A172 (cell line): Measurements from ENCODE around the gene LARP4B. TPM values are rescaled to one million over a fixed set of nuclear protein-coding genes. Genes with fewer than 3 reads are reported as not detected.

ENCODE experiments used
- DNase-seq: peaks from one replicate; pipeline ENCODE4 v3.0.0-alpha.2; 2015; ENCODE audit warnings: low spot score
- total RNA-seq: library from RNA; depleted of rRNA; stranded (reverse); fragments of >200 nt; shearing (Covaris generic); gene quantifications from 2 replicates; pipeline ENCODE4 v1.2.3, GENCODE V29; 2014

The LARP4B gene
- total RNA-seq, 1 experiment from 2014 or later, result 55.7 TPM

DNA sequence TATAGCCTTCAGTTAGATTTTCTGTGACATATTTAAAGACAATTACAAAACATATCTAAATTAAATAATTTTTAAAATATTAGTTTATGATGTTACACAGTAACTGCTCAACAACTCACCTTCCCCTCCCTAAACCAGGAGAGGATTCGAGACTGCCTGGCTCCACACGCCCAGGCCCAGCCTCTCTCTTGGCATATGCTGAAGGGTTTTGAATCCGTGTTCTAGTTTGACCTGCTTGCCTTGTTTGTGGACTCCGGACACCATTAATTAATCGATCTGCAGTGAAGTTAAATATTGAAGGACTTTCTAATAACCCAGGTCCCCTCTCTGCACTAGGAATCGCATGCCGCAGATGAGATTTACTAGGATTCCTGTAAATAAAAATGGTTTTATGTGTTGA, 106.6 kb downstream of the LARP4B start:
- no peak for DNase-seq

DNA sequence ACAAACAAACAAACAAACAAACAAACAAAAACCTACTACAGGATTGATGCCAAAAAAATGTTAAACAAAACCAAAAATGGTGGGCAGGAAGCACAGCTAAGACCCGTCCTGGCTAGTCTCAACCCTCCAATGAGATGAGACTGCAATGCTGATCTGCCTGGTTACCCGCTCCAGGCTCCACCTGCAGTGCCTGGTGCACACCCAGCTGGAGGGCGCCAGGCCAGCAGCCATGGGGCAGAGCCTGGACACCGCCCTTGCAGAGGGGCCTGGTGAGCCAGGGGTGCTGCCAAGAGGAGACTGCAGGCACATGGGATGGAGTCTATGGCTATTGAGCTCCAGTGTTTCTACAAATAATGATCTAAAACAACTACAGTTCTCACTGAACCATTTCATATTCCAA, 107.0 kb downstream of the LARP4B start:
- DNase-seq, result no peak

DNA sequence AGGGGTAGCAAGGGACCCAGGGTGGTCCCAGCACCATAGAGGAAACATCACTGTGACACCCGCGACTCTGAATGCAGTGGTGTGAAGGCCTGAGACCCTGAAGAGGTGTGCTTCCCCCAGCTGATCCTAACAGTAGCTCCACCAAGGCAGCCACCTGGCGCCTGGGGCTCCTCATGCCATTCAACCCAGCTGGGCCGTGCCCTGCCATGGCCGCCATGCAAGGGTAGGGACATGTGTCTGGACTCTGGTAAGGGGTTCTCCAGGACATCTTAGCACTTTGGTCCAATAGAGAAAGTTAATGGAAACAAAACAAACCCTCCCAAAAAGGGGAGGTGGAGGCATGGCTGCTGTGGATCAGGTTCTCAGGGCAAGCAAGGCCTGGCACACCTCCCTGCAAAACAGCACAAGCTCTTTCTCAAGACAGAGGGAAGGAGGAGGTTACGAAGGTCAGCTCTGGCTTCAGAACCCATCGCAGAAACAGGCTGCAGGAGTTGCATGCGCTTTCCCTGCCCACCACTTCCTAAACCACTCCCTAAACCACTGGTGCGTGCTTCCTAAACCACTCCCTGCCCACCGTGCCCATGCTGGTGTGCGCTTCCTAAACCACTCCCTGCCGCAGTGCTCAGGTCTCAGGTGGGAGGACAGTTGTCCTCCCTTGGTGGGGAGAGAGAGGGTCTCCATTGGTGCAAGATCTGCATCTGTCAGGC, 108.7 kb downstream of the LARP4B start:
- DNase-seq, result no peak

DNA sequence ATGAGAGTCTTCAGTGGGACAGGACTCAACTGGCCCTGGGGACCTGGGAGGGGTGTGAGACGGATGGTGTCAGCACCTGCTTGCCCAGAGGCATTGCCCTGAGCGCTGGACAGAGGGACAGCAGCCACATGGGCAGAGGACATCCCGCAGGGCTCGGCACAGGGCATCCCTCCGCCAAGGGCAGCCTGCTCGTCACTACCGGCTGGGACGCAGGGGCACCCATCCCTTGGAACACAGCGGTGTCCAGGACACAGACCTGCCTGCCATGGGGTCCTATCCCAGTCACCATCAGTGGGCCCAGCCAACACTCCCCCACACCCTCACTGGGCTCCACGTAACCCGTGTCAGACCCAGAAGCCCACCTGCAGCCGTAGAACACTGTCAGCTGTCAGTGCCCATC, 109.3 kb downstream of the LARP4B start:
- DNase-seq, result no peak

DNA sequence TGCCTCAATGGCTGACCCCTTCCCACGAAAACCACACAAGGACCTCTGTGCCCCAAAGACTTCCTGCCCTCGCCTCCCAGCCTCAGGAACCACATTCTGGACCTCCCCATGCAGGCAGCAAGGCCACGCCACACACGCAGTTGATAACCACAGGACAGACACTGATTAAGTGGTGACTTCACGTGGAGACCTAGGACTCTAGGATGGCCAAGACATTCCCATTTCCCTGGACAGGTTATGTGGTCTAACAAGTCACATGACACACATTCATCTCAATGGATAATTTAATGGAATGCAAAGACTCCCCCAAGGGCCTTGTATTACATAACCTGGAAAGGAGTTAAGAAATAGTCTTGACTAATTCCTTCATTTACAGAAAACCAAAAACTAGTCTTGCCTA, 110.2 kb downstream of the LARP4B start:
- peak; percentile 17 for DNase-seq

DNA sequence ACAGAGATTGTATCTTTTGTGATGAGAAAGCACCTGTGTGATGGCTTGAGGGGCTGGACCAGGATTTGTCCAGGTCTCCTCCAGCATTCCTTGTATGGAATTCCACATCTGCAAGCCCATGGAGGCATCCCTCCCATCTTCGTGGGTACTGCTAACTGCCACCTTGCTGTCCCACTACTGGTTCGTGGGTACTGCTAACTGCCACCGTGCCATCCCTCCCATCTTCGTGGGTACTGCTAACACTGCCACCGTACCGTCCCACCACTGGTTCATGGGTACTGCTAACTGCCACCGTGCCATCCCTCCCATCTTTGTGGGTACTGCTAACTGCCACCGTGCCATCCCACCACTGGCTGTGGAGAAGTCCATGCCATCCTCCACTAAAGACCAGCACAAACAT, 111.7 kb downstream of the LARP4B start:
- no peak for DNase-seq

DNA sequence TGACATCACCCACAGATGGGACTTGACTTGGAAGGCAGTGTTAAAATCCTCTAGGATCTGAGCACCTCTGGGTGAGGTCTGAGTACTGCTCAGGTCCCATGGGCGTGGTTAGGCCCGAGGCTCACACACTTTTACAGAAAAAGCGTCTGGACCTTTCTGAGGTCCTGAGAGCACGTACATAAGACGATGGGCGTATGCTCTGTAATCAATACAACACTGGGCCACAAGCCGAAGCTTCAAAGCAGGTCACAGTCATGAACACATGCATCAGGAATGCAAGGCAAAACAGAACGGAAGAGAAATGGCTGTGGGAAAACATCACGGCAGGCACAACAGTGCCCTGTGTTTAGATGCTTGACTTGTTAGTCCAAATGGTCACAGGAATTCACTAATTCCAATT, 112.2 kb downstream of the LARP4B start:
- DNase-seq, result peak; percentile 40

DNA sequence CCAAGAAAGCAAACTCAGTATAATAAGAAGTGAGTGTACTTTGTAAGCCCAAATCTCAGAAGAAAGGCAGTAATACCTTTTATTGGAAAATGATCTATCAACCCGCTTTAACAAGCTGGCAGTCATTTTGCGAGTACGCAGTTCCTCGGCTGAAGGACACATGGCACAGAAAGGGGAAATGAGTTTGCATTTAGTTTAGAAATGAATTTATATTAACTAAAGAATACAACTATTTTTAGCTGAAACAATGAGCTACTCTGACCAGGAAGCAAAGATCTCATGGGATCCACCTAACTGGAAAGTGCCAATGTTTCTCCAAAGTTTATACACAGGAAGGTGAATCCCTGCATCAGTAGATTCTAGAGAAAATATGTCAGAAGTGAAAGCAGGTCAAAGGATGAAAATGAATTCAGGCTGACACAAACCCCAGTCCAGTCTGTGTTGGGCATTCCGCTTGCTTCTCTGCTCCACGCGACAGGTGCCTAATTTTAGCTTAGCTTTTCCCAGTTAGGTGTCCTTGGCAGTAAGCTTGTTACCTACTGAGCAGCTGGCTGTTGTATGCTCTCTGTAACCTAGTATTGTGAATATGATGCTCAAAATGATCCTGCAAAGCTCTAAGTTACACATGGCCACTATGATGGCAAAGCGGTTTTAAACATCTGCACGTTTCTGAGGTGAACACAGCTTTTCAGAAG, 112.8 kb downstream of the LARP4B start:
- no peak for DNase-seq

DNA sequence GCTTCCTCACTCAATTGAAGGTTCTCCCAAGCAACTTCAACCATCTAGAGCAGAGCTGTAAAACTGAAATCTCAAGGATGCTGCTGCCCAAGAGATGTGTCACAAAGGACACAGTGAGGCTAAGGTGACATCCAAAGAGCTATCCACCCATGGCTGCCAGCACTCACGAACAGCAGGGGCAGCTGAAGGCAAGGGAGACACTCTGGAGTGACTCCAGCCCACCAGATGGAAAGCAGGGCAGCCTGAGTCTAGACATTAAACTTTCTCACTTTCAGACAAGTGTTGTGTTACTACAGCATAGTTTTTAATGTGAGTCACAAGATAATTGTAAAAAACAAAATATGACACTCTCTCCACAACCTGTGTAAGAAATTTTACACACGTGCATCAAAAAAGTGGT, 113.5 kb downstream of the LARP4B start:
- no peak for DNase-seq

DNA sequence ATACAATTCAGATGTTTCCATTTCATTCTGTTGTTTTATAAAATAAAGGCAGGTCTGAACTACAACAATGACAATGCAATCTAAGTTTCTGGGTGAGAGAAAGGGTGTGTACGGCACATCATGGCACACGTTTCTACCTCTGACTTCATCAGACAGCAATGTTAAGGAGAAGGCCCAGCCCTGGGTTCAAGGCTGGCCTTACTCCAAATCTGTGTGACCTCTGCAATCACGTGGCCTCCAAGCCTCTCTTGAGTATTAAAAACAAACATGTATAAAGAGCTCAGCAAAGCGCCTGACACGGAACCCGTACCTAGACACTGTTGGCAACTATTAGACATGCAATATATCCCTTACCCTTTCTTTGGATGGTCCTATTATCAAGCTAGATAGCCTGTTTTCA, 114.1 kb downstream of the LARP4B start:
- DNase-seq, result no peak

DNA sequence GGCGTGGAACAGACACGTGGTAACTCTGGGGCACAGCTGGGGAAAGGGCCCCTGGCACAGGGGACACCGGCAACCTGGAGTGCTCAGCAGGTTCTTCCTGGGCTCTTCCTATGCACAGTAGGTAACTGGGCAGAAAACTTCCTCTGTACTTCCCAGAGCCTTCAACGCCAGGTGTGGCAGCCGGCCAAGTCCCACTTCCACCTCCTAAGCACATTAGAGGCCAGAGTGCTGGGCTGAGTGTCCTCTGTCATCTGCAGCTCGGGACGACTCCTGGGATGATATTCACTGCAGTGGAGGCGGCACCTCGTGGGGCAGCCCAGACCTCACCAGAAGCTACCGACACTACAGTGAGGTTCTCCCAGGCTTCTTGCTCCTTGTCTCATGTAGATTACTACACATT, 114.5 kb downstream of the LARP4B start:
- no peak for DNase-seq

DNA sequence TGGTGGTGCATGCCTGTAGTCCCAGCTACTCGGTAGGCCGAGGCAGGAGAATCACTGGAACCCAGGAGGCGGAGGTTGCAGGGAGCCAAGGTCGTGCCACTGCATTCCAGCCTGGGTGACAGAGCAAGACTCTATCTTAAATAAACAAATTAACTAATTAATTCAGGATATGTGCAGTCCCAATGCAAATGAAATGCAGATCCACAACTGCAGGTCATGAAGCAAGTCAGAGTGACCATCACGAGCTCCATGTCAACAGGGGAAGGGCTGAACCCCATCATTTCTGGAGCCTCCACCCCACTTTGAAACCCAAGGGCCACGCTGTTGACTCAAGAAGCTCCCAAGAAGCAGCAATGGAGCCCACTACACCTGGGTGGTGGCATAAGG, 115.4 kb downstream of the LARP4B start:
- no peak for DNase-seq

DNA sequence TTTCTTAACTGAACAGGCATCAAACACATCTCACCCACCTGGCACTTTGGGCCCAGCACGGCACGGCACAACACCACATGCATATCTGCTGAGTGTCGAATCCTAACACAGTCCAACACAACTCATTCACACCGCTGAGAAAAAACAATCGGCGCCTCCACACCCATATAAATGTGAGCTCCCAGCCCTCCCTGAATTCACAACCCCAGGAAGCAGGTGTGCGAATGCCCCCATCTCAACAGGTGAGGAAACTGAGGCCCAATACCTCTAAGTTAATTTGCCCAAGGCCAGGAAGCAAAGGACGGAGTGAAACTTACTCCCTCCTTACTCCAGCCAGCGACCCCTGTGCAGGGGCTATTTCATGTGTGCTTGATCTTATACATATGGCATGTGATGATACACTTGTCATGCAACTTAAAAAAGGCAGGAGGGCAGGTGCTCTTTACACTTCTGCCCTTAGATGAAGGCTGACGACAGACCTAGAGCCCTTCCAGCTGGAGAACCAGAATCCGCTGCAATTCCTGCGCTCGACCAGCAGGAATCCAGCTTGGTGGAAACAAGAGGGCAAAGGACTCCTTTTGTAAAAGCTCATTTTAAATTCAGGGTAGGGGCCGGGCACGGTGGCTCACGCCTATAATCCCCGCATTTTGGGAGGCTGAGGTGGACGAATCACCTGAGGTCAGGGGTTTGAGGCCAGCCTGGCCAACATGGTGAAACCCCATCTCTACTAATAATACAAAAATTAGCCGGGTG, 116.0 kb downstream of the LARP4B start:
- DNase-seq, result no peak

DNA sequence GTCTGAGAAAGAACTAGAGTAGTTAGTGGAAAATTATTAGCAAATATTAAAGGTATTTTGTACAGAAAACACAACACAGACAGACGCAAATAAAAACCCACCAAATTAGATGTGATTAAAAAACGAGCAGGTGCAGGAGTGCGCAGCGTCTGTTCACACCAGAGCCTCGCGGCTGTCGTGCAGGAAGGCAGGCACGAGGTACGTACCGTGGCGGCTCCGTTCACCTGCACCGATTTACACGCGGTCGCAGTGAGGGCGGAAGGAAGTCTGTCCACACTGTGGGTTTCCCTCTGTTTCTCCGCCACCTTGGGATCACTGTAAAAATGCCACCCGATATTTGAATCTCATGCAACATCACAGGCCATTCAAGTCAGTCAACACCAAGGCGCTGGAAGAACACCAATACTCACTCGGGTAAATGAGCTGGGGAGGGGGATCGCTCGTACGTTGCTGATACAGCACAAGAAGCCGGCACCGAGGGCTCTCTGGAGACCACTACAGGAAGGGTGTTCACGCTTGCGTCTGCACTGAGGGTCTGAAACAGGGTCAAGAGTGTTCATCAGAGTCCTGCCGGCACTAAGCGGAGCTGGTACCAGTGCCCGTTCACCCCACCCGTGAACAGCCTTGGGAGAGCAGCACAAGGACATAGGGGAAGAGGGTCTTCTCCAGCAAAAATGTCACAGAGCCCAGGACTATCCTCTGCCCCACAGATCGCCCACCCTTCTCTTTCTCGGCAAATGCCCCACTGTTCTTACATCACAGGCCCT, 116.8 kb downstream of the LARP4B start:
- DNase-seq, result no peak

DNA sequence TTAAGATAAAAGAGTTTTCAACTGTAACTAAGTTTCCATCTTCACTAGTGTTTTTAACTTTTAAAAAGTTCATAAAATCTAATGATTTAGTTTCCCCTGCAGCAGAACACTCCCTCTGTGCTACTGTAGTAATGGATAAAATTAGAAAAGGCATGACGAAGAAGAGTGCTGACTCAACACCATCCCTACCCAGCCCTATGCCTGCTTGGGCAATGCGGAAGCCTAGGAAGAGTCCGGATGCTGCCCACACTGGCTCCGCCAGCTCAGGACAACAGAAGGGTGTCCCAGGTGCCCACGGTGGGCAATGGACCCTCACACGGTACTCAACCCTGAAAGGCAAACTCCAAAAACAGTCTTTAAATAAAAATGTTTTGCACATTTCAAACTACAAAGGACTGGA, 118.2 kb downstream of the LARP4B start:
- DNase-seq, result no peak

DNA sequence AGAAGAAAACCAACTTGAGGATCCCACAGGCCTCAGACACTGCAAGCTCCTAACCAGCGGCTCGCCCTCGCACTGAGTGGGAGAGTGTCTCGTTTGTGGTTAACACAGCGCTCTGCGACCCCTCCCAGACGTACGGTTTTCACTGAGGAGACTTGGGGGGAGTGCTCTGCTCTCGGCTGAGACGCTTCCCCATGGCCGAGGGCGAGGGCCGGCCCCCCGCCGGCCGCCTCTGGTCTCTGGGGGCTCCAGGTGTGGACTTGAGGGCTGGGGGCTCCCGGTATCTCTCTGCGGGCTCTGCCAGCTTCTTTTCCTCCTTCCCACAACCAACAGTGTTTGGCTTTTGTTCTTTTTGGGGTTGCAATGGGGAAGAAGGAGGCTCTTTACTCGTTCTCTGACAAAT, 118.7 kb downstream of the LARP4B start:
- DNase-seq, result no peak

DNA sequence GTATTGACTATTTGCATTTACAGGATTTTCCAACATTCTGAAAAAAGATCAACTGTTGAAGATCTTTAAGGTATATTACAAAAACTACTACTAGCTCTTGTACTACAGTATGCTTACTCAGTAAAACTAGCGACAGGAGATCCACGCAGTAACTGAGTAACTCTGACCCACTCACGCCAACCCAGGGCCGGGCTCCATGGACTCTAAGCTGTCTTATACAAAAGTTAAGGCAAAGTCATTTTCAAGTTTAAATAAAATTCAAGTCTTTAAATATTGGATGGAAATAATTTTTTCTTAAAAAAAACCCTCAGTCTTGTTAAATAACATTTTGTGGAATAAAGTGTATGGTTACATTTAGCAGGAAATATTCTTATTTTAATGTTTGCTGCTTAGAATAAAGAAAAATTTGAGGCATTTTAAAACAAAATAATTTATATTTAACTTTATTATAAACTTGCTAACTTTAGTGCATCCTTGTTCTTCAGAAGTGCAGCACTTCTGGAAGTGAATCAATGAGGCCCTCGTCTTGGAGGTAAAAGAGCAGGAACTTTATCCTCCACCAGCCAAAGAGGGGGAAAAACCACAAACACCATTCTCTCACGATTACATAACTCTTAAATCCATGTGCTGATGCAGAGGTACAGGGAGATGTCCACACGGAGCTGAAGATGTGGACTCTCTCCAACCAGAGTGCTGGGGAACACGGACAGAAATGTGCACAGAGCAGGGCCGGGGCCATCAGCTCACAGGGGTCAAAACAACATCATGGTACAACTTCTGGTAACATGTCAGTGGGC, 119.9 kb downstream of the LARP4B start:
- no peak for DNase-seq

DNA sequence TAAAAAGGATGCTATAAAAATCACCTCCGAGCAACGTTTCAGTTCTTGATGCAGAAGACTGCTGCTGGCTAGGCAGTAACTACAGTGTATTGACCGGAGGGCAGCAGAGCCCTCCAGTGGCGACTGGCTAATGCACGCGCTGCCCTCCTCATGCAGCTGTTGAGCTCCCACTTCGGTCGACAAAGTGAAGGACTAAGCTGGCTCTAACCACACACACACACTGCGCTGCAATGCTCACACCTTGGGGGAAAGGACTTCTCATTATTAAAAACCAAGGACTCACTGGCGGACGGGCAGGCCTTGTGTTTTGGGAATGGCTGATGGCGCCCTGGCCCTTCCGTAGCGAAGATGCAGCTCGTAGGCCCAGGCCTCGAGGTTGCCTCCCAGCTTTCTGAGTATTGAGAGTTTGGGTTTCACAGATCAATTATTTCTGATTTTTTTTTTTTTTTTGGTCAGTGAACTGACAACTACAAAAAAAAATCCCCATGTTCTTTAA, 121.1 kb downstream of the LARP4B start:
- DNase-seq, result peak; percentile 30

DNA sequence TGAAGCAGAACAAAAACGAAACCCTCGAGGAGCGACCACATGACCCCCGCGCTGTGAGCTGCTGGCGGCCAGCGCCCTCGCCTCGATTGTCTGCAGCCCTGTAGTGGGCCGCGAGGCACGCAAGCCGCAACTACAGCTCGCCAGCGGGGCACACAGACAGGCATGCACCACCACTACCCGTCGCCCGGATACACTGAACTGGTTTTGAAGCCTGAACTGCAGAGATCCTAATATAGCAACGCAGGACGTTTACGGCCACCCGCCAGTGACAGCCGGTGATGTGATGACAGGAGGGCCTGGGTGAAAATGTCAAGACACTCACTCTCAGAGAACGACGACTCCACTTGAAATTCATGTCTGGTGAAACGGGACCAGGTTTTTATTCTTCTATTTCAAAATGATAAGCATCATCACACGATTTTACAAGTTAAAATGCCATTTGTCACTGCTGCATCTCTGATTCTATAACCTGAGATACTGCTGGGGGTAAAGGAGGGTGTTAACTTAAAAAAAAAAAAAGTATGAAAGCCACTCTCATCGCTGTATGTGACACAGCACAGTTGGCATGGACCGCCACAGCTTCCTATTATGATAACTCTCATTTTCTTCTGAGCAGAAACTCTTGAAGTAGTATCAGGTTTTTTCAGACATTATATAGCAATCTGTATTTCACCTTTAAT, 121.7 kb downstream of the LARP4B start:
- DNase-seq, result no peak

DNA sequence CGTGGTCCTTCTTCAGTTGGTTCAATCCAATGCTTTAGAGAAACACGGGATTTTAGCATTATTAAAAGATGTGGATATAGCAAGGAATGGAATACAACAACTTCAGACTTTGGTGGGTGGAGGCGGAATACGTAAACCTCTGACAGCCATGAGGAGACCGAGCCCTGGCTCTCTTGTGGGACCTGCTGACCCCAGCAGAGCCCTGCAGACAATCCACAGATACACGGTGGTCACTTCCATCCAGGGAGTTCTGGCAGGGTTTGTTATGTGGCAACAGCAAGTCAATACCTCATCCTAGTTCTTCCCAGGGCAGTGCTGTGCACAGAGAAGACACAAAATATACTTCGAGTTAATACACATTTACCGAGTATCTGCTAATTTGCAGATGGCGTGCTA, 123.5 kb downstream of the LARP4B start:
- DNase-seq, result no peak
